ENCODE results near the gene DCUN1D2.

DNA sequence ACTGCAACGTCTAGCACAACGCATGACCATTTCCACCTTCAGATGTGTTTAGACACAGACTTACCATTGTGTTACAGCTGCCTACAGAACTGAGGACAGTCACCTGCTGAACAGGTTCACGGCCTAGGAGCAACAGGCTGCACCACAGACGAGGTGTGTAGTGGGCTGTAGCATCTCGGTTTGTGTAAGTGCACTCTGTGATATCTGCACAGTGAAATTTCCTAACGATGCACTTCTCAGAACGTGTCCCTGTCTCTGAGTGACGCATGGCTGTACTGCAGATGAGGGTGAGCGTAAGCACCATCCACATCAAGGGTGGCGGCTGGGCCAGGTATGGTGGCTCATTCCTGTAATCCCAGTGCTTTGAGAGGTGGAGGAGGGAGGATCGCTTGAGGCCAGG lies 15.2 kb downstream of the DCUN1D2 start:
- TF ChIP-seq, protein P1, sequence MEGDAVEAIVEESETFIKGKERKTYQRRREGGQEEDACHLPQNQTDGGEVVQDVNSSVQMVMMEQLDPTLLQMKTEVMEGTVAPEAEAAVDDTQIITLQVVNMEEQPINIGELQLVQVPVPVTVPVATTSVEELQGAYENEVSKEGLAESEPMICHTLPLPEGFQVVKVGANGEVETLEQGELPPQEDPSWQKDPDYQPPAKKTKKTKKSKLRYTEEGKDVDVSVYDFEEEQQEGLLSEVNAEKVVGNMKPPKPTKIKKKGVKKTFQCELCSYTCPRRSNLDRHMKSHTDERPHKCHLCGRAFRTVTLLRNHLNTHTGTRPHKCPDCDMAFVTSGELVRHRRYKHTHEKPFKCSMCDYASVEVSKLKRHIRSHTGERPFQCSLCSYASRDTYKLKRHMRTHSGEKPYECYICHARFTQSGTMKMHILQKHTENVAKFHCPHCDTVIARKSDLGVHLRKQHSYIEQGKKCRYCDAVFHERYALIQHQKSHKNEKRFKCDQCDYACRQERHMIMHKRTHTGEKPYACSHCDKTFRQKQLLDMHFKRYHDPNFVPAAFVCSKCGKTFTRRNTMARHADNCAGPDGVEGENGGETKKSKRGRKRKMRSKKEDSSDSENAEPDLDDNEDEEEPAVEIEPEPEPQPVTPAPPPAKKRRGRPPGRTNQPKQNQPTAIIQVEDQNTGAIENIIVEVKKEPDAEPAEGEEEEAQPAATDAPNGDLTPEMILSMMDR (IDR thresholded peaks at IDR 0.05): no peak
- no peak for TF ChIP-seq POLR2A (IDR thresholded peaks at IDR 0.05)

All from Peyer's patch (tissue), 4 donors.